Measurements from ENCODE around the gene LMO7.
A peak's percentile ranks its signal among the peaks of the same experiment; 100 is the strongest.
"Not testable (repeated sequence)": the region's sequence is repeated elsewhere in the genome, so short reads cannot be mapped to it uniquely, and the experiment has no call there.

Gene LMO7

DNA sequence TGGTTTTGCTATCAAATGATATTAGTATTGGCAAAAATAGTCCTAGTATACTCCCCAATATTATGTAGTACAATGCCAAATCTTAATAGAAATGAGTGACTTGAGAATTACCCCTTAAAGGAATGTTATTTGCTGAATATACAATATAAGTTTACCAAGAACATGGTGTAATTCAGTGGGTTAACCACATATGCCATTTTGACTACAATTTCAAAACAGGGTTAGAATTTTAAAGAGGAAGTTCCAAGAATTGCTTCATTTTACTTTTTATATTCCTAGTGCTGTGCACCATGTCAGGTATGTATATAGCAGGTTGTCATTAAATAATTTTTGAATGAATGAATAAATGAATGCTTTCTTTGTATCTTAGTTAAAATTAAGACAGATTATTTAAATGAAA lies 66.3 kb downstream of the LMO7 start:
- no peak for DNase-seq

GRCh38 chr13:75703769-75704168 lies 67.6 kb downstream of the LMO7 start:
- DNase-seq = no peak

GRCh38 chr13:75704194-75704926 lies 68.2 kb downstream of the LMO7 start:
- DNase-seq = no peak

- DNase-seq = peak; percentile 23
Measured at GRCh38 chr13:75704927-75705288, 68.8 kb downstream of the LMO7 start.

DNA sequence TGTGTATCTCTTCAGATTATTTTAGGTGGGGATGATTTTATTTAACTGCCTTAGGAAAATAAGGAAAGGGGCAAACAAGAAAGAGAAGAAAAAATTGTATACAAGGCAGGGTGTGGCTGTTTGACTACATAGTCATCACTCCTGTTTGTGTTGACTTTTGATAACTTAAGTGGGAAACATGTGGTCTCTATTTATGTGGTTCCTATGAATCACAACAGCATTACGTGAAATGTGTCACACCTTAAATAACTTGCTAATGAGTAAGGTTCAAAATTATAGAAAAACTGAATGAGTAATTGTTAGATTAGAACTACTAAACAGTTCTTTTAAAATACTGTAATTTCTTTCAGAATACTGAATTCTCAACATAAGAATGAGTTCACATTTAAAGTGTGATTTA lies 69.3 kb downstream of the LMO7 start:
- DNase-seq = no peak

DNA sequence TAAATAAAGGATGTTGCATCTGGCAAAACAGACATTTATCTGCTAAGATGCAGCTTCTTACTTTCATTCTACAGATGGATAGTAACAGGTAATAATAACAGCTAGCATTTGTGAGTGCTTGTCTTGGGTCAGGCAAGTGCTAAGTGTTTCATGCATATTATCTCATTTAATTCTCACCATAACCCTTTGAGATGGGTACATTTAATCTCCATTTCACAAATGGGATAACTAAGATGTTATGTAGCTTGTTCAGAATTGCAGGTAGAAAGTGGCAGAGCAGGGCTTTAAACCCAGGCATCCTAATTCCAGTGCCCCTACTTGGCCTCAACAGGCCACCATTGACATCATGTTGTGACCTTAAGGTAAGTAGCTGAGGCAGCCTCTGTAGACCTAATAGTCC lies 69.8 kb downstream of the LMO7 start:
- DNase-seq = no peak

GRCh38 chr13:75713852-75714251 lies 77.7 kb downstream of the LMO7 start:
- no peak for DNase-seq

- no peak for DNase-seq
Measured at GRCh38 chr13:75715601-75716523, 79.7 kb downstream of the LMO7 start.

- no peak for DNase-seq
Measured at GRCh38 chr13:75717525-75717924, 81.4 kb downstream of the LMO7 start.

DNA sequence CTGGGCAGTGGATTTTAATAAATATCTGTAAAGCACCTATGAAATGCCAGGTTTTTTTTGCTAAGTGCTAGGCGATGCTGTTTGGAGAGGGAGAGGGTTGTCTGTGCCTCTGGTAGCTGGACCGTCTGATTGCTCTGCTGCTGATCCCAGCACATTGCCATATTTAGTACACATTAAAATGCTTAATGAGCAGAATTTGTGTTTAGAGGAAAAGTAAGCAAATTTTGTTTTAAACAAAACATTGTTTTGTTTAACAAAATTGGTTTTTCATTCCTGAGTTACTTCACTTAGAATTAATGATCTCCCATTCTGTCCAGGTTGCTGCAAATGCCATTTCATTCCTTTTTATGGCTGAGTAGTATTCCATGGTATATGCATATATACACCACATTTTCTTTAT lies 85.2 kb downstream of the LMO7 start:
- no peak for DNase-seq

DNA sequence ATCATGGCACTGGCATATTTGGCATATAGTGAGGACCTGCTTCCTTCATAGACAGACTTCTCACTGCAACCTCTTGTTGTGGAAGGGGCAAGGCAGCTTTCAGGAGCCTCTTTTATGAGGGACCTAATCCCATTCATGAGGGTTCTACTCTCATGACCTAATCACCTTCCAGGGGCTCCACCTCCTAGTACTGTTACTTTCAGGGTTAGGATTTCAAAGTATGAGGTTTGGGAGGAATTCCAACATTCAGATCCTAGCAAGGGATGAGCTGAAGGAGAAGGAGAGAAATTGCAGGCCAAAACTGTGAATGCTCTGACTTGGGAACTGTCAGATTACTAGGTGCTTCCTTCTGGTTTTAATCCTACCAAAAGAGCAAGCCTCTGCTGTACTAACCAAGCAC lies 87.8 kb downstream of the LMO7 start:
- DNase-seq = no peak

DNA sequence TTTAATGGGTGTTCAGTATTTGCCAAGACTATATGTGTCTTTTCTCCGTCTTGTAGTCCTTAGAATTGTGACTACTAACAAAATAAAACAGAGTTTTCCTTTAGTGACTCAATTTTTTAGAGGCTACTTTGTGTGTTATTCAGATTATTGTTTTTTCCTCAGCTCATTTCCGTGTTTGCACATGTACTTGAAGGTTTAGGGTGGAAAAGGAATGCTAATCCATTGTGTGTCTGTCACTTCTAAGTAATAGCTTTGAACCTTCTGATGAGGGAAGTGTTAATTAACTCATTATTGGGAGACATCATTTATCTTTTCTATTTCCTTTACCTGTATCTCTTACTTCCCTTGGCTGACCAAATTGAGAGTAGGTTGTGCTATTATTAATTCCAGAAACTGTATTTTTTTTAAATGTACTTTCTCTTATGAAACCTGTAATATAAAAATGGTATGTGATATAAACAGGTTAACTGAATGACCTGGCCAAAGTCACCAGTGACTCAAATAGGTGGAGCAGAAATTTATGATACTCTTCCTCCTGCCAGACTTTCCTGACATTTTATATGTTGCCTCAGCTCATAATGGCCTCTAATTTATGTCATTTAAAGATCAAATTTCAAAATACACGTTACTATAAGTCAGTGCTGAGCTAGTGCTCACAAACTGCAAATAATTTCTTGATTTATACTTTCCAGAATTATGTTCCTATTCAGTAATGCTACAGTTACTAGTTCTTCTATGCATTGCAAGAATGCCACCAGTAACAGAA lies 88.8 kb downstream of the LMO7 start:
- DNase-seq = no peak

DNA sequence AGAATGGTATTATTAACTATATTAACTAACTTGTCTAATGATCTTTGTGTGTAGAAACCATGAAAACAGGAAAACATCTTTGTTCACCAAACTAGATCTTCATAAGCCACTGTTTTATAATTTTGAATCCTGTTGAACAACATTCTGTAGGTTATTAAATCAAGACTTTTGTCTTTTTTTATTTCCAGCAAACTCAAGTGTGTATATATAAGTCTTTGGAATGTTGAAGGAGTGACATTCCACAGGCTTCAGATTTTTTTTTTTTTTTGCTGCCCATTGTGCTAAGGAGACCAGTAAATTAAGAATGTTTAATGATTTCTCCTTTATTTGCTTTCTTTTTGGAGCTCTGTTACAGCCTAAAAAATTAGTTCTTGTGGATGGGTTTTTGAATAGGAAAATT lies 89.6 kb downstream of the LMO7 start:
- DNase-seq = no peak

GRCh38 chr13:75726306-75726705 lies 90.2 kb downstream of the LMO7 start:
- DNase-seq = no peak

DNA sequence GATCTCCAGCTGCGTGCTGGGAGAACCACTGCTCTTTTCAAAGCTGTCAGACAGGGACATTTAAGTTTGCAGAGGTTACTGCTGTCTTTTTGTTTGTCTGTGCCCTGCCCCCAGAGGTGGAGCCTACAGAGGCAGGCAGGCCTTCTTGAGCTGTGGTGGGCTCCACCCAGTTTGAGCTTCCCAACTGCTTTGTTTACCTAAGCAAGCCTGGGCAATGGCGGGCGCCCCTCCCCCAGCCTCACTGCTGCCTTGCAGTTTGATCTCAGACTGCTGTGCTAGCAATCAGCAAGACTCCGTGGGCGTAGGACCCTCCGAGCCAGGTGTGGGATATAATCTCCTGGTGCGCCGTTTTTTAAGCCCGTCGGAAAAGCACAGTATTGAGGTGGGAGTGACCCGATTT lies 97.0 kb downstream of the LMO7 start:
- DNase-seq = not testable (repeated sequence)

DNA sequence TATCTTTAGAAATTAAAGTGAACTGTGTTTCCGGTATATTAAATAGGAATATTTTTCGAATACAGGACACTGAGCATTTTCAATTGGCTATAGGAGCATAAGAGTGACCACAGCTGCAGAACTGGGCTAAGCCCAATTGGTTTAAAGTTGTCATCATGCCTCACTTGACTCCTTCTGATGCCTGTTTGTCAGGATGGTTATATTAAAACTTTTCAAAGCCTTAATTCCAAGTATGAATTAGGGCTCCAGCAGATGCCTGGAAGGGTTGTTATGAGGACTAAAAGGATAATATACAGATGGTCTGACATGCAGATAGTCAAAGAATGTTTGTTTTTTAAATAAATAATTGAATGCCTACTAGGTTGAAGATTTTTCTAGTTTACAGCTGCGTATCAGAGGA lies 100.0 kb downstream of the LMO7 start:
- DNase-seq = no peak

DNA sequence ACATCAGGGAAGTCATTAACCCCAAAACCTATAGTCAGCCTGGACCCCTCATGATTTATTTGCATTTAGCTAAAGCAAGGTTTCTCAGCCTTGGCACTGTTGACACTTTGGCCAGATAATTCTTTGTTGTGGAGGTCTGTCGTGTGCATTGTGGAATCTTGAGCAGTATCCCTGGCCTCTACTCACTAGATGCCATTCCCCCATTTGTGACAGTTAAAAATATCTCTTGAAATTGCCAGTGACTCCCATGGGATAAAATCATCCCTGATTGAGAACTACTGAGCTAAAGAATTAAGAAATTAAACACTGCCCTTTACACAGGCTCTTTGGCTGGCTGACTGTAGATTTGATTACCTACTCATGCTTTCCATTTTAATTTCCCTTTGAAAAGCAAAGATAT lies 102.7 kb downstream of the LMO7 start:
- DNase-seq = no peak

DNA sequence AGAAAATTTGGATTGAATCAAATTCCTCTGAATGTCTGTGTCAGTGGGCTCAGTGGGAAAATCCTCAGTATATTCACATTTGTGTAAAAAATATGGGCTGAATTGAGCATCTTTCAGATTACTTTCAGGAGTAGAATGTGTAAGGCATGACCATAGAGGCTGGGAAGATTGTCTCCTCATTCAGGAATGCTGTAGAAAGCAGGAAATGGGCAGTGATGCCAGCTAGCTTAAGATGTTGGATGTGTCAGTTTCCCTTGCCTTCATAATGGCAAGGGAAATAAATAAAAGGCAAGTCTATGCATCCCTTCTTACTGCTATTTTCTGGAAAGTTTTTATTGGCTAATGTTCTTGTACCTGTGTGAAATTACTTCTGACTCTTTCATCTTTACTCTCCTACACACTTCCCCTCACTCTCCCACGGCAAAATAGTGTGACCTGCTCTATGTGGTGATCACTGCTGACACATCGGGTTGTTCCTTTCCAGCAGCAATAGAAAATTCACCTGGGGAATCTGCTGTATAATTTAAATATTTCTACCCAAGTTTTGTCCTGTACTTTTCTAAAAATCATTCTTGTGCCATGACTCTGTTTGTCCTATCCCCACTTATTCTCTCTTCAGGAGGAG lies 103.2 kb downstream of the LMO7 start:
- no peak for DNase-seq

- no peak for DNase-seq
Measured at GRCh38 chr13:75740031-75740430, 103.9 kb downstream of the LMO7 start.

GRCh38 chr13:75743072-75743471 lies 106.9 kb downstream of the LMO7 start:
- DNase-seq = not testable (repeated sequence)

DNA sequence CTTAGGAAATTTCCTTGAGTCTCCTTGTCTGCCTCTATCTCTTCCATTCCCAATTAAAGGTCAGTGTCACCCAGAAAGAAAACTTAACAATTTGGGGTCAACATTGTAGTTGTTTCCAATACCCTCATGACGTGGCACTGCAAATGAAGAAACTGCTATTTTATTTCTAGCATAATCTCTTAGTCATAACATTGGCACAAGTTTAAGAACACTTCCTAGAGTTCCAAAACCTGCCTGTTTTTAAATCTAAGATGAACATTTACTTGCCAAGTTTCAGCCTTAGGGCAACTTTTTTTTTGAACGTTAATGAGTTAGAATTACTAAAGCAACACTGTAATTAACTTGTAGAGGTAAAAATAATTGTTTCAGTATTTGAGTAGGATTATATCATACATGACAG lies 108.0 kb downstream of the LMO7 start:
- DNase-seq = no peak

- DNase-seq = no peak
Measured at GRCh38 chr13:75745387-75745786, 109.3 kb downstream of the LMO7 start.

DNA sequence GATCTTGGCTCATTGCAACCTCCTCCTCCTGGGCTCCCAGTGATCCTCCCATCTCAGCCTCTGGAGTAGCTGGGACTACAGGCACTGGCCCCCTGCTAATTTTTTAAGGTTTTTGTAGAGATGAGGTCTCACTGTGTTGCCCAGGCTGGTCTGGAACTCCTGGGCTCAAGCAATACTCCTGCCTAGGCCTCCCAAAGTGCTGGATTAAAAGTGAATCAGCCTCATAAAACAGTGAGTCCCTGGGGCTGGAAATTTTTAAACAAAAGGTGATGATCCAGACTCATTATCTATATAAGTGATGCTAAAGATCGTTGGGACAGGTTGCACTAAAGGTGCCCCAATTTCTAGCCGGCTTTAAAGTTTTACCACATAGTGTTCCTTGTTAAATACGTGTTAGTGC lies 112.7 kb downstream of the LMO7 start:
- DNase-seq = no peak
